B cell (primary cell): ENCODE results near the gene PPARD. TPM values are rescaled to one million over a fixed set of nuclear protein-coding genes. Genes with fewer than 3 reads are reported as not detected.

ENCODE experiments used
- ATAC-seq: fragments of 200-7000 bp; cut with Tn5 transposase; one replicate; pipeline ENCODE4 v1.10.0; 2021; ENCODE audit warnings: low read depth, mild to moderate bottlenecking, moderate number of reproducible peaks, moderate library complexity
- CTCF ChIA-PET: fragments of 350-600 bp; sonication (Branson Sonifier 250); formaldehyde crosslinking; loops from one replicate; lab custom pipeline; 2021; ENCODE audit warnings: antibody characterized with exemption, inconsistent platforms; lab: Charles Lee
- POLR2A ChIA-PET: fragments of 350-600 bp; sonication (Branson Sonifier 250); formaldehyde crosslinking; loops from one replicate; lab custom pipeline; 2021; ENCODE audit warnings: antibody characterized with exemption; lab: Charles Lee
- DNase-seq: peaks from one replicate; pipeline ENCODE4 v3.0.0; 2013
- H2AFZ ChIP-seq: 2 replicates; pipeline ENCODE4 v1.6.1; 2012; ENCODE audit warnings: mild to moderate bottlenecking, low read depth, low read length; ENCODE audit not compliant: insufficient read depth, poor library complexity, severe bottlenecking
- H3K27ac ChIP-seq, 2 donors: 1 replicate in 1 of 2; 2 replicates in 1 of 2; pipeline ENCODE4 v1.5.1; 2012 to 2013; ENCODE audit warnings: low read length in 2 of 2, mild to moderate bottlenecking in 2 of 2, moderate library complexity in 1 of 2
- H3K27me3 ChIP-seq, 4 experiments: fragments of 200-600 bp in 1 of 4; sonication (generic) in 1 of 4; replicated peaks in 1 of 4; 1 replicate in 2 of 4; 2 replicates in 2 of 4; pipeline versions ENCODE4 v1.6.1 to v1.7.0; 2013 to 2016; ENCODE audit warnings: low read length in 3 of 4, mild to moderate bottlenecking in 2 of 4, mixed read lengths in 1 of 4, moderate library complexity in 1 of 4; ENCODE audit not compliant: insufficient read depth in 4 of 4, control insufficient read depth in 3 of 4; ENCODE audit errors: control extremely low read depth in 1 of 4
- H3K36me3 ChIP-seq, 2 experiments: replicated peaks in 1 of 2; 1 replicate in 1 of 2; 2 replicates in 1 of 2; pipeline versions ENCODE4 v1.6.1 to v1.7.1; 2013; ENCODE audit warnings: low read length in 1 of 2; ENCODE audit not compliant: insufficient read depth in 2 of 2, control insufficient read depth in 1 of 2; ENCODE audit errors: control extremely low read depth in 1 of 2, extremely low read depth in 1 of 2
- H3K4me1 ChIP-seq, 2 donors: fragments of 200-600 bp in 1 of 2; sonication (generic) in 1 of 2; 1 replicate in 1 of 2; 2 replicates in 1 of 2; pipeline versions ENCODE4 v1.5.1 to v1.6.1; 2013 to 2017; ENCODE audit warnings: low read length in 2 of 2; ENCODE audit not compliant: control insufficient read depth in 2 of 2, insufficient read depth in 2 of 2
- H3K4me2 ChIP-seq: replicated peaks from 2 replicates; pipeline ENCODE3; 2012; ENCODE audit warnings: mild to moderate bottlenecking, low read depth, low read length; ENCODE audit not compliant: poor library complexity, severe bottlenecking
- H3K4me3 ChIP-seq, 5 experiments: fragments of 200-600 bp in 1 of 5; sonication (generic) in 1 of 5; 1 replicate in 3 of 5; 2 replicates in 2 of 5; pipeline versions ENCODE4 v1.5.1 to v1.7.0; 2011 to 2016; ENCODE audit warnings: low read length in 4 of 5, mild to moderate bottlenecking in 4 of 5, low read depth in 2 of 5, control low read depth in 1 of 5, moderate library complexity in 1 of 5; ENCODE audit not compliant: insufficient read depth in 1 of 5; ENCODE audit errors: control extremely low read depth in 1 of 5, extremely low read depth in 1 of 5
- H3K79me2 ChIP-seq: fragments of 200-600 bp; sonication (generic); one replicate; pipeline ENCODE4 v1.6.0; 2016; ENCODE audit warnings: low read length; ENCODE audit not compliant: control insufficient read depth, insufficient read depth
- H3K9ac ChIP-seq: fragments of 200-600 bp; sonication (generic); 2 replicates; pipeline ENCODE4 v1.6.1; 2017; ENCODE audit warnings: mild to moderate bottlenecking, low read length, moderate library complexity
- H3K9me3 ChIP-seq, 3 donors: one replicate each; pipeline versions ENCODE4 v1.6.1 to v1.7.1; 2013; ENCODE audit warnings: low read length in 2 of 3; ENCODE audit not compliant: control insufficient read depth in 2 of 3, insufficient read depth in 1 of 3; ENCODE audit errors: control extremely low read depth in 1 of 3
- H4K20me1 ChIP-seq: 2 replicates; pipeline ENCODE4 v1.6.0; 2012; ENCODE audit warnings: mild to moderate bottlenecking, low read length; ENCODE audit not compliant: insufficient read depth, control insufficient read depth, poor library complexity, severe bottlenecking
- H3K27ac Mint-ChIP-seq: one replicate; pipeline ENCODE4 v1.8.0; 2021; ENCODE audit warnings: mixed read lengths
- H3K27me3 Mint-ChIP-seq: one replicate; pipeline ENCODE4 v1.8.0; 2021; ENCODE audit warnings: mixed read lengths
- H3K4me1 Mint-ChIP-seq: one replicate; pipeline ENCODE4 v1.8.0; 2021; ENCODE audit warnings: mixed read lengths
- H3K4me3 Mint-ChIP-seq: one replicate; pipeline ENCODE4 v1.8.0; 2021; ENCODE audit warnings: mixed read lengths
- H3K9me3 Mint-ChIP-seq: one replicate; pipeline ENCODE4 v1.8.0; 2022; ENCODE audit warnings: mixed read lengths; ENCODE audit not compliant: insufficient read depth
- CTCF ChIP-seq: fragments of 200-600 bp; IDR thresholded peaks from one replicate; pipeline ENCODE4 v1.8.0; 2022; ENCODE audit warnings: antibody characterized with exemption, mild to moderate bottlenecking
- EZH2 ChIP-seq: IDR thresholded peaks from 2 replicates; pipeline ENCODE4 v1.6.1; 2012; ENCODE audit warnings: borderline replicate concordance, low read depth, mild to moderate bottlenecking, moderate library complexity, low read length; ENCODE audit not compliant: insufficient read depth, poor library complexity, severe bottlenecking
- whole genome bisulfite sequencing: methylation state at CpG from one replicate; pipeline ENCODE4 v1.1.5; 2013; ENCODE audit warnings: missing lambda C conversion rate; ENCODE audit not compliant: insufficient coverage; 5-methylcytosine and 5-hydroxymethylcytosine counted together
- intact Hi-C: fragments of 100-400 bp; cut with micrococcal nuclease; formaldehyde crosslinking; loops from one replicate; pipeline ENCODE4 v1.10.0; 2022
- polyA plus RNA-seq: library from polyadenylated mRNA; depleted of rRNA; stranded (reverse); fragments of >200 nt; gene quantifications from 2 replicates; pipeline ENCODE4 v1.2.3, GENCODE V29; 2012
- total RNA-seq, 2 donors: library from RNA; stranded (reverse); fragments of 120-200 nt in 1 of 2; gene quantifications; 1 replicate in 1 of 2; 2 replicates in 1 of 2; pipeline versions ENCODE4 v1.2.3 to v1.2.4, GENCODE V29; 2013 to 2022

The PPARD gene
- total and polyA plus RNA-seq, 2 donors (not counting 1 experiment from before 2014, with no cell fraction given), result 37.9 to 38.9 TPM

GRCh38 chr6:35417979-35418661 lies 75.8 kb downstream of the PPARD start:
- no peak for ATAC-seq
- H3K27me3 ChIP-seq, result no peaks in the 10 kb centered on the region
- no peaks in the 10 kb centered on the region for H3K9me3 Mint-ChIP-seq
- no peak overlapping the region for H3K27ac ChIP-seq
- H3K4me1 ChIP-seq, result peaks cover 3 to 11% of the 10 kb centered on the region in 2 donors
- TF ChIP-seq EZH2 (no peak), CTCF (no peak)
- no peaks in the 10 kb centered on the region for H3K79me2 ChIP-seq
- no peaks in the 10 kb centered on the region for H3K27me3 Mint-ChIP-seq
- H3K4me1 Mint-ChIP-seq, result peaks cover 13% of the 10 kb centered on the region
- no peak overlapping the region for H3K4me3 Mint-ChIP-seq
- H3K4me3 ChIP-seq, result no peak overlapping the region
- ChIA-PET CTCF (interaction anchor here (1.9 kb wide), 1 partner anchor 76 kb away, joined by 10 read pairs; the partner anchor contains the start of gene PPARD), POLR2A (no interaction called here)
- WGBS, result 58% methylated on average over 13 of the region's 14 CpGs
- intact Hi-C loops, result no loop called here
- no peaks in the 10 kb centered on the region for H3K9me3 ChIP-seq
- no peak overlapping the region for H3K9ac ChIP-seq
- H3K4me2 ChIP-seq, result no peak overlapping the region
- H2AFZ ChIP-seq, result no peak overlapping the region
- no peak for DNase-seq
- H3K27ac Mint-ChIP-seq, result no peak overlapping the region
- peaks cover 6% of the 10 kb centered on the region for H4K20me1 ChIP-seq
- H3K36me3 ChIP-seq, result peaks cover 12 to 68% of the 10 kb centered on the region in 2 experiments

GRCh38 chr6:35419417-35419816 lies 77.1 kb downstream of the PPARD start:
- no peaks in the 10 kb centered on the region for H3K9me3 Mint-ChIP-seq

More at GRCh38 chr6:35419417-35419816, 77.1 kb downstream of the PPARD start:
- Mint-ChIP-seq H3K4me3 (no peak overlapping the region), H3K4me1 (peaks cover 13% of the 10 kb centered on the region), H3K27me3 (no peaks in the 10 kb centered on the region), H3K27ac (no peak overlapping the region)
- intact Hi-C loops, result no loop called here
- no peaks in the 10 kb centered on the region for H3K27me3 ChIP-seq
- H3K36me3 ChIP-seq, result peaks cover 12 to 64% of the 10 kb centered on the region in 2 experiments
- no peaks in the 10 kb centered on the region for H3K9me3 ChIP-seq
- no peak overlapping the region for H3K27ac ChIP-seq
- peaks cover 6% of the 10 kb centered on the region for H4K20me1 ChIP-seq
- CTCF ChIA-PET, result interaction anchor here (0.9 to 2.0 kb wide), 4 partner anchors 29 to 78 kb away, joined by 3 to 10 read pairs (median 6); partner anchors contain the start of gene PPARD
- no peak overlapping the region for H3K4me2 ChIP-seq
- H2AFZ ChIP-seq, result no peak overlapping the region
- TF ChIP-seq EZH2 (no peak), CTCF (no peak)
- H3K4me3 ChIP-seq, result no peak overlapping the region
- DNase-seq (no peak), ATAC-seq (no peak)
- WGBS, result 0% methylated on average over 2 of the region's 5 CpGs
- POLR2A ChIA-PET, result no interaction called here
- H3K9ac ChIP-seq, result no peak overlapping the region
- H3K4me1 ChIP-seq, result peaks cover 3 to 11% of the 10 kb centered on the region in 2 donors
- no peaks in the 10 kb centered on the region for H3K79me2 ChIP-seq
